HepG2 (cell line): ENCODE results near the gene UNC13D. TPM values are rescaled to one million over a fixed set of nuclear protein-coding genes. Genes with fewer than 3 reads are reported as not detected.

Source experiments
- AGO2 ChIP-seq: fragments of 200-400 bp; formaldehyde crosslinking; optimal IDR thresholded peaks from 2 replicates; pipeline ENCODE3; 2017; ENCODE audit warnings: mild to moderate bottlenecking, low read depth, low read length, moderate library complexity
- CBX2 ChIP-seq, 2 experiments: fragments of 200-600 bp in 1 of 2; sonication (generic); formaldehyde crosslinking in 1 of 2; IDR thresholded peaks; 2 replicates each; pipeline versions ENCODE4 v1.7.0 to v1.8.1; 2018 to 2022; ENCODE audit warnings: low read depth in 2 of 2, low read length in 1 of 2, mild to moderate bottlenecking in 1 of 2, missing genetic modification reagents in 1 of 2
- CBX5 ChIP-seq: sonication (generic); formaldehyde crosslinking; IDR thresholded peaks from 2 replicates; pipeline ENCODE4 v1.4.0; 2020; ENCODE audit warnings: missing genetic modification reagents, borderline replicate concordance
- CENPT ChIP-seq: sonication (generic); formaldehyde crosslinking; IDR thresholded peaks from 2 replicates; pipeline ENCODE4 v1.8.0; 2022; ENCODE audit warnings: low read depth, mild to moderate bottlenecking, moderate library complexity, missing genetic modification reagents
- DMAP1 ChIP-seq: IDR thresholded peaks from 2 replicates; pipeline ENCODE4 v1.6.1; 2016
- EP300 ChIP-seq, 3 experiments: sonication (generic) in 1 of 3; formaldehyde crosslinking in 1 of 3; IDR thresholded peaks; 2 replicates each; pipeline versions ENCODE4 v1.5.1 to v1.6.1; 2011 to 2020; ENCODE audit warnings: low read depth in 2 of 3, low read length in 2 of 3, borderline replicate concordance in 1 of 3, improper control_type of control experiment in 1 of 3, mild to moderate bottlenecking in 1 of 3, missing genetic modification reagents in 1 of 3, moderate library complexity in 1 of 3
- FOXC1 ChIP-seq: sonication (generic); formaldehyde crosslinking; IDR thresholded peaks from 2 replicates; pipeline ENCODE4 v1.8.0; 2022; ENCODE audit warnings: mild to moderate bottlenecking, missing genetic modification reagents, borderline replicate concordance
- ISX ChIP-seq: sonication (generic); formaldehyde crosslinking; conservative IDR thresholded peaks from 2 replicates; pipeline ENCODE4 v1.5.0; 2020; ENCODE audit warnings: missing genetic modification reagents
- MXD1 ChIP-seq: sonication (generic); formaldehyde crosslinking; IDR thresholded peaks from 2 replicates; pipeline ENCODE4 v1.4.0; 2020; ENCODE audit warnings: mild to moderate bottlenecking, missing genetic modification reagents
- POLR2A ChIP-seq, 2 experiments: IDR thresholded peaks; 2 replicates each; pipeline ENCODE4 v1.6.1; 2011; ENCODE audit warnings: low read depth in 2 of 2, low read length in 2 of 2, mild to moderate bottlenecking in 1 of 2, moderate library complexity in 1 of 2; ENCODE audit not compliant: insufficient read depth in 1 of 2
- SP2 ChIP-seq: sonication (generic); formaldehyde crosslinking; IDR thresholded peaks from 2 replicates; pipeline ENCODE4 v1.5.1; 2020; ENCODE audit warnings: mild to moderate bottlenecking, missing genetic modification reagents
- ZBTB14 ChIP-seq: sonication (generic); formaldehyde crosslinking; IDR thresholded peaks from 2 replicates; pipeline ENCODE4 v1.4.0; 2020; ENCODE audit warnings: missing genetic modification reagents
- ZC3H13 ChIP-seq: sonication (generic); formaldehyde crosslinking; IDR thresholded peaks from 2 replicates; pipeline ENCODE4 v1.8.1; 2023; ENCODE audit warnings: mild to moderate bottlenecking, missing genetic modification reagents, moderate library complexity
- ZNF468 ChIP-seq: sonication (generic); formaldehyde crosslinking; IDR thresholded peaks from 2 replicates; pipeline ENCODE4 v1.8.0; 2022; ENCODE audit warnings: mild to moderate bottlenecking, moderate library complexity, missing genetic modification reagents
- ZNF484 ChIP-seq: sonication (generic); formaldehyde crosslinking; IDR thresholded peaks from 2 replicates; pipeline ENCODE4 v1.5.1; 2020; ENCODE audit warnings: mild to moderate bottlenecking, low read depth, missing genetic modification reagents, borderline replicate concordance
- ZNF652 ChIP-seq: IDR thresholded peaks from 2 replicates; pipeline ENCODE4 v1.6.1; 2016; ENCODE audit warnings: low read depth, borderline replicate concordance
- ZNF749 ChIP-seq: sonication (generic); formaldehyde crosslinking; IDR thresholded peaks from 2 replicates; pipeline ENCODE4 v1.8.0; 2022; ENCODE audit warnings: mild to moderate bottlenecking, missing genetic modification reagents, moderate library complexity, borderline replicate concordance
- ZNF766 ChIP-seq: sonication (generic); formaldehyde crosslinking; IDR thresholded peaks from 2 replicates; pipeline ENCODE4 v1.5.0; 2020; ENCODE audit warnings: missing genetic modification reagents, borderline replicate concordance
- polyA plus RNA-seq, 8 experiments: library from polyadenylated mRNA; depleted of rRNA in 3 of 8; stranded (reverse) in 7 of 8; unstranded in 1 of 8; fragments of >200 nt; fragmentation: Illumina TruSeq in 4 of 8; extraction: Trizol in 4 of 8; gene quantifications; 2 replicates each; pipeline versions ENCODE4 v1.2.1 to v1.2.3, GENCODE V29; 2011 to 2016; ENCODE audit warnings: low read depth in 4 of 8, missing spikeins in 1 of 8, mixed read lengths in 1 of 8; ENCODE audit not compliant: insufficient read depth in 1 of 8
- total RNA-seq, 5 experiments: library from RNA; depleted of rRNA; stranded (reverse); fragments of >200 nt; fragmentation: Illumina TruSeq; extraction: Trizol; gene quantifications; 2 replicates each; pipeline ENCODE4 v1.2.3, GENCODE V29; 2016; ENCODE audit warnings: low read depth in 1 of 5
- TF ChIP-seq, protein P1 (sequence below): sonication (generic); formaldehyde crosslinking; IDR thresholded peaks from 2 replicates; pipeline ENCODE4 v1.5.0; 2020; ENCODE audit warnings: mild to moderate bottlenecking, missing genetic modification reagents, moderate library complexity
- TF ChIP-seq, protein P2 (sequence below): sonication (generic); formaldehyde crosslinking; IDR thresholded peaks from 2 replicates; pipeline ENCODE4 v1.5.0; 2020; ENCODE audit warnings: missing genetic modification reagents
- TF ChIP-seq, protein P3 (sequence below): sonication (generic); formaldehyde crosslinking; IDR thresholded peaks from 2 replicates; pipeline ENCODE4 v1.4.0; 2020; ENCODE audit warnings: missing genetic modification reagents, borderline replicate concordance

UNC13D gene
- total and polyA plus RNA-seq, 2 of the 13 experiments (the other 11 are each of a cell fraction or from before 2014, with no cell fraction given) = 29.7 to 42.7 TPM

DNA sequence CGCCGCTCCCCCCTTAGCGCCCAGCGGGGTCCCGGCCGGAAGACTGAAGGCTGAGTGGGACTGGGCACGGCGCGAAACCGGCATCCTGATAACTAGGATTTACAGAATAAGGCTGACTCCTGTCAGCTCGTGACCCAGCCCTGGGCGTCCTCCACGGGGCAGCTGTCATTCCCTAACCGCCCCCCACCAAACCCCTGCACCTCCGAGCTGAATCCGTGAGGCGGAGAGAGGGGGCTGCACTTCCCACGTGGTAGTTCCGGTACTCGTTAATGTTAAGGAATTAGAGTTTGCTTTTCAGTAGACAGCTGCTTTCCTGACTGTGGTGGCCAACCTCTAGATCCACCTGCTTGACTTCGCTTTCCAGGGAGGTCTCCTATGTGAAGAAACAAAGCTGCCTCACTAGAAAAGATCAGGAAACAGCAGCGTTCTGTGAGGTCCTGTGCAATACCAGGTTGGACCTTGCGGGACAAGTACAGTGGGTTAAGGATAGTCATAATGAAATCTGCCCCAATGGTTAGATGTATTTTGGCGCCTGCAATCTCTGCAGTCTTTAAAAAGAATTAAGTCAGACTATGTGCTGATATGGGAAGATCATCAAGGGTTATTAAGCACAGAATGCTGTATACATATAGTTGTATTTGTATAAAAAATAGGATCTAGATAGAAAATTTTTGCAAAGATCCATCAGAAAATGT, 12.0 kb upstream of the UNC13D start (continued):
- no peak for TF ChIP-seq ZNF484 (CRISPR knock-in tag)
- peak in 1 of 2 experiments; percentile 21; a peak in 1 of 4 replicates for TF ChIP-seq POLR2A (IDR thresholded peaks at IDR 0.05; ENCODE audit: insufficient read depth in 1 of 2, low read depth in 2 of 2, low read length in 2 of 2)
- 0 out of 2 replicates have a peak, but pooled peaks have one; percentile 68 for TF ChIP-seq ISX (CRISPR knock-in tag)
- TF ChIP-seq CENPT (CRISPR knock-in tag) = peak; percentile 47; the same call in 1 of the 2 replicates
- peak; percentile 53 for TF ChIP-seq AGO2
- no peak for TF ChIP-seq CBX2 (IDR thresholded peaks at IDR 0.05; ENCODE audit: low read depth, low read length)
- no peak for TF ChIP-seq CBX2 (CRISPR knock-in tag; IDR thresholded peaks at IDR 0.05; ENCODE audit: low read depth)
- no peak for TF ChIP-seq EP300 (IDR thresholded peaks at IDR 0.05; ENCODE audit: low read depth in 2 of 2, low read length in 2 of 2)
- TF ChIP-seq EP300 (CRISPR knock-in tag; IDR thresholded peaks at IDR 0.05; ENCODE audit: borderline replicate concordance) = peak; percentile 23; the same call in 1 of the 2 replicates
- TF ChIP-seq, protein P1, sequence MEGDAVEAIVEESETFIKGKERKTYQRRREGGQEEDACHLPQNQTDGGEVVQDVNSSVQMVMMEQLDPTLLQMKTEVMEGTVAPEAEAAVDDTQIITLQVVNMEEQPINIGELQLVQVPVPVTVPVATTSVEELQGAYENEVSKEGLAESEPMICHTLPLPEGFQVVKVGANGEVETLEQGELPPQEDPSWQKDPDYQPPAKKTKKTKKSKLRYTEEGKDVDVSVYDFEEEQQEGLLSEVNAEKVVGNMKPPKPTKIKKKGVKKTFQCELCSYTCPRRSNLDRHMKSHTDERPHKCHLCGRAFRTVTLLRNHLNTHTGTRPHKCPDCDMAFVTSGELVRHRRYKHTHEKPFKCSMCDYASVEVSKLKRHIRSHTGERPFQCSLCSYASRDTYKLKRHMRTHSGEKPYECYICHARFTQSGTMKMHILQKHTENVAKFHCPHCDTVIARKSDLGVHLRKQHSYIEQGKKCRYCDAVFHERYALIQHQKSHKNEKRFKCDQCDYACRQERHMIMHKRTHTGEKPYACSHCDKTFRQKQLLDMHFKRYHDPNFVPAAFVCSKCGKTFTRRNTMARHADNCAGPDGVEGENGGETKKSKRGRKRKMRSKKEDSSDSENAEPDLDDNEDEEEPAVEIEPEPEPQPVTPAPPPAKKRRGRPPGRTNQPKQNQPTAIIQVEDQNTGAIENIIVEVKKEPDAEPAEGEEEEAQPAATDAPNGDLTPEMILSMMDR (CRISPR knock-in tag) = peak; percentile 80; the same call in 1 of the 2 replicates
- 0 out of 2 replicates have a peak, but pooled peaks have one; percentile 95 for TF ChIP-seq ZC3H13
- no peak for TF ChIP-seq FOXC1 (CRISPR knock-in tag)
- no peak for TF ChIP-seq CBX5 (CRISPR knock-in tag)
- TF ChIP-seq ZNF749 = 0 out of 2 replicates have a peak, but pooled peaks have one; percentile 73
- TF ChIP-seq ZNF468 (CRISPR knock-in tag) = 0 out of 2 replicates have a peak, but pooled peaks have one; percentile 6
- TF ChIP-seq, protein P2, sequence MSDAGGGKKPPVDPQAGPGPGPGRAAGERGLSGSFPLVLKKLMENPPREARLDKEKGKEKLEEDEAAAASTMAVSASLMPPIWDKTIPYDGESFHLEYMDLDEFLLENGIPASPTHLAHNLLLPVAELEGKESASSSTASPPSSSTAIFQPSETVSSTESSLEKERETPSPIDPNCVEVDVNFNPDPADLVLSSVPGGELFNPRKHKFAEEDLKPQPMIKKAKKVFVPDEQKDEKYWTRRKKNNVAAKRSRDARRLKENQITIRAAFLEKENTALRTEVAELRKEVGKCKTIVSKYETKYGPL (CRISPR knock-in tag) = 0 out of 2 replicates have a peak, but pooled peaks have one; percentile 10
- TF ChIP-seq, protein P3, sequence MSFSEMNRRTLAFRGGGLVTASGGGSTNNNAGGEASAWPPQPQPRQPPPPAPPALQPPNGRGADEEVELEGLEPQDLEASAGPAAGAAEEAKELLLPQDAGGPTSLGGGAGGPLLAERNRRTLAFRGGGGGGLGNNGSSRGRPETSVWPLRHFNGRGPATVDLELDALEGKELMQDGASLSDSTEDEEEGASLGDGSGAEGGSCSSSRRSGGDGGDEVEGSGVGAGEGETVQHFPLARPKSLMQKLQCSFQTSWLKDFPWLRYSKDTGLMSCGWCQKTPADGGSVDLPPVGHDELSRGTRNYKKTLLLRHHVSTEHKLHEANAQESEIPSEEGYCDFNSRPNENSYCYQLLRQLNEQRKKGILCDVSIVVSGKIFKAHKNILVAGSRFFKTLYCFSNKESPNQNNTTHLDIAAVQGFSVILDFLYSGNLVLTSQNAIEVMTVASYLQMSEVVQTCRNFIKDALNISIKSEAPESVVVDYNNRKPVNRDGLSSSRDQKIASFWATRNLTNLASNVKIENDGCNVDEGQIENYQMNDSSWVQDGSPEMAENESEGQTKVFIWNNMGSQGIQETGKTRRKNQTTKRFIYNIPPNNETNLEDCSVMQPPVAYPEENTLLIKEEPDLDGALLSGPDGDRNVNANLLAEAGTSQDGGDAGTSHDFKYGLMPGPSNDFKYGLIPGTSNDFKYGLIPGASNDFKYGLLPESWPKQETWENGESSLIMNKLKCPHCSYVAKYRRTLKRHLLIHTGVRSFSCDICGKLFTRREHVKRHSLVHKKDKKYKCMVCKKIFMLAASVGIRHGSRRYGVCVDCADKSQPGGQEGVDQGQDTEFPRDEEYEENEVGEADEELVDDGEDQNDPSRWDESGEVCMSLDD (CRISPR knock-in tag) = 0 out of 2 replicates have a peak, but pooled peaks have one; percentile 17
- TF ChIP-seq ZBTB14 (CRISPR knock-in tag) = 0 out of 2 replicates have a peak, but pooled peaks have one; percentile 2
- TF ChIP-seq ZNF766 (CRISPR knock-in tag) = peak; percentile 19; the same call in 1 of the 2 replicates
- no peak for TF ChIP-seq SP2 (CRISPR knock-in tag)
- peak; percentile 23; the same call in 1 of the 2 replicates for TF ChIP-seq DMAP1 (CRISPR knock-in tag)
- 0 out of 2 replicates have a peak, but pooled peaks have one; percentile 31 for TF ChIP-seq MXD1 (CRISPR knock-in tag)
- TF ChIP-seq ZNF652 (CRISPR knock-in tag) = 0 out of 2 replicates have a peak, but pooled peaks have one; percentile 3
